Fibroblast of skin of abdomen (primary cell): ENCODE results near the gene HOXD9.

Source experiments
- DNase-seq: peaks from one replicate; pipeline ENCODE4 v3.0.0-alpha.2; 2013

Gene HOXD9

DNA sequence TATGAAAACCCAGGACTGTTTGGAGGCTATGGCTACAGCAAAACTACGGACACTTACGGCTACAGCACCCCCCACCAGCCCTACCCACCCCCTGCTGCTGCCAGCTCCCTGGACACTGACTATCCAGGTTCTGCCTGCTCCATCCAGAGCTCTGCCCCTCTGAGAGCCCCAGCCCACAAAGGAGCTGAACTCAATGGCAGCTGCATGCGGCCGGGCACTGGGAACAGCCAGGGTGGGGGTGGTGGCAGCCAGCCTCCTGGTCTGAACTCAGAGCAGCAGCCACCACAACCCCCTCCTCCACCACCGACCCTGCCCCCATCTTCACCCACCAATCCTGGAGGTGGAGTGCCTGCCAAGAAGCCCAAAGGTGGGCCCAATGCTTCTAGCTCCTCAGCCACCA is 46.7 kb downstream of the HOXD9 start:
- no peak for DNase-seq

DNA sequence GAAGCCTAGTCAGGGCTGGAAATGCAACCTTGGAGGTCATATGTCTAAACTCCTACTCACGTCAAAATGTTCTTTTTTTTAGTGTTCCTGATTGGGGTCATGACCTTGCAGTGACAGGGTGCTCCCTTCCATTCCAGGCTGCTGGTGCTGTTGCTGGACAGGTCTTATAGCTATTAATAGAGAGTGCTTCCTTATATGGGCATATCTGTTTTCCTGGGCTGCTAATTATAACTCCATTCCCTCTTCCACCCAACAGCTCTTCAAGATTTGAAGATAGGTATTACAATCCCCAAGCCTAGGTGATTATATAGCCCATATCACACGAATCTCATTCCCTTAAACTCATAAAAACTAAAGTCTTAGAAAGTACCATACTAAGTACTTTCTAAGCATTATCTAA is 47.2 kb downstream of the HOXD9 start:
- DNase-seq, result no peak

DNA sequence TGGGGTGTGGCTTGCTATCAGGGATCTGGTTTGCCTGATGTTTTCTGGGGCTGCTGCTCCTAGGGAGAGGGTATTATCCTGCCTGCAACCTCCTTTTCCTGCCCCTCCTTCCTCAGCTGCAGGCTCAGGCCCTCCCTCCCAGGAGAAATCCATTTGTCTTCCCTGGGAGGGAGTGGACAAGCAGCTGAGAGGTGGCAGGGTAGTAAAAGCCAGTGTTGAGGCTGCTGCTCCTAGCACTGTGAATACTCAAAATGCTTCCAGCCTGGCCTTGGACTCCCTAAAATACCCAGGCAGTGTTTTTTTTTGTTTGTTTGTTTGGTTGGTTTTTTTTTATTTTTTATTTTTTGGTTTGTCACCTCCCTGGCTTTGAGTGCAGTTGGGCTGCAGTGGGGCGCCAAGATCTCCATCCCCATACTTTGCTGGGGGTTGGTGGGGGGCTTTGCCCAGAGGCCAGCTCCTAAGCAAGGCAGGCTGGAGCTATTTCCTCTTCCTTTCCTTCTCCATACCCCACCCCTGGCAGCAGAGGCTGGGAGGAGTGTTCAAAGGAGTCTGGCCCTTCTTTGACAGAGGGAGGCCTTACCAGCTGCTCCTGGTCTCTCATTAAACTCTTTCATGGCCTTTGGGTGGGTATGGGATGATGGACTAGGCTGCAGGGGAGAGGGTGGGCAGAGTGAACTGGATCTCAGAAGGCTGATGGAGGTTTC is 48.2 kb downstream of the HOXD9 start:
- no peak for DNase-seq

DNA sequence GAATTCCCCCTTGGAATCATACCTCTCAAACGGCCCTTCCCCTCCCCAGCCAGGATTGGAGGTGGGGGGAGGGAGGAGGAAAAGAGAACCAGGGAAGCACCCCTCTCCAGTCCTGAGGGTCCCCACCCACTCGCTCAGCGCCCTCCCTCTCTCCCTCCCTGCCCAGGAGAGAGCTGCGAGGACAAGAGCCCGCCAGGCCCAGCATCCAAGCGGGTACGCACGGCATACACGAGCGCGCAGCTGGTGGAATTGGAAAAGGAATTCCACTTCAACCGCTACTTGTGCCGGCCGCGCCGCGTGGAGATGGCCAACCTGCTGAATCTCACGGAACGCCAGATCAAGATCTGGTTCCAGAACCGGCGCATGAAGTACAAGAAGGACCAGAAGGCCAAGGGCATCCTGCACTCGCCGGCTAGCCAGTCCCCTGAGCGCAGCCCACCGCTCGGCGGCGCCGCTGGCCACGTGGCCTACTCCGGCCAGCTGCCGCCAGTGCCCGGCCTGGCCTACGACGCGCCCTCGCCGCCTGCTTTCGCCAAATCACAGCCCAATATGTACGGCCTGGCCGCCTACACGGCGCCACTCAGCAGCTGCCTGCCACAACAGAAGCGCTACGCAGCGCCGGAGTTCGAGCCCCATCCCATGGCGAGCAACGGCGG is 49.0 kb downstream of the HOXD9 start:
- DNase-seq, result peak; percentile 8

DNA sequence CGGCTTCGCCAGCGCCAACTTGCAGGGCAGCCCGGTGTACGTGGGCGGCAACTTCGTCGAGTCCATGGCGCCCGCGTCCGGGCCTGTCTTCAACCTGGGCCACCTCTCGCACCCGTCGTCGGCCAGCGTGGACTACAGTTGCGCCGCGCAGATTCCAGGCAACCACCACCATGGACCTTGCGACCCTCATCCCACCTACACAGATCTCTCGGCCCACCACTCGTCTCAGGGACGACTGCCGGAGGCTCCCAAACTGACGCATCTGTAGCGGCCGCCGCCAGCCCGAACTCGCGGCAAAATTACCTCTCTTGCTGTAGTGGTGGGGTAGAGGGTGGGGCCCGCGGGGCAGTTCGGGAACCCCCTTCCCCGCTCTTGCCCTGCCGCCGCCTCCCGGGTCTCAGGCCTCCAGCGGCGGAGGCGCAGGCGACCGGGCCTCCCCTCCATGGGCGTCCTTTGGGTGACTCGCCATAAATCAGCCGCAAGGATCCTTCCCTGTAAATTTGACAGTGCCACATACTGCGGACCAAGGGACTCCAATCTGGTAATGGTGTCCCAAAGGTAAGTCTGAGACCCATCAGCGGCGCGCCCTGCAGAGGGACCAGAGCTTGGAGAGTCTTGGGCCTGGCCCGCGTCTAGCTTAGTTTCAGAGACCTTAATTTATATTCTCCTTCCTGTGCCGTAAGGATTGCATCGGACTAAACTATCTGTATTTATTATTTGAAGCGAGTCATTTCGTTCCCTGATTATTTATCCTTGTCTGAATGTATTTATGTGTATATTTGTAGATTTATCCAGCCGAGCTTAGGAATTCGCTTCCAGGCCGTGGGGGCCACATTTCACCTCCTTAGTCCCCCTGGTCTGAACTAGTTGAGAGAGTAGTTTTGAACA is 49.7 kb downstream of the HOXD9 start:
- DNase-seq, result no peak

DNA sequence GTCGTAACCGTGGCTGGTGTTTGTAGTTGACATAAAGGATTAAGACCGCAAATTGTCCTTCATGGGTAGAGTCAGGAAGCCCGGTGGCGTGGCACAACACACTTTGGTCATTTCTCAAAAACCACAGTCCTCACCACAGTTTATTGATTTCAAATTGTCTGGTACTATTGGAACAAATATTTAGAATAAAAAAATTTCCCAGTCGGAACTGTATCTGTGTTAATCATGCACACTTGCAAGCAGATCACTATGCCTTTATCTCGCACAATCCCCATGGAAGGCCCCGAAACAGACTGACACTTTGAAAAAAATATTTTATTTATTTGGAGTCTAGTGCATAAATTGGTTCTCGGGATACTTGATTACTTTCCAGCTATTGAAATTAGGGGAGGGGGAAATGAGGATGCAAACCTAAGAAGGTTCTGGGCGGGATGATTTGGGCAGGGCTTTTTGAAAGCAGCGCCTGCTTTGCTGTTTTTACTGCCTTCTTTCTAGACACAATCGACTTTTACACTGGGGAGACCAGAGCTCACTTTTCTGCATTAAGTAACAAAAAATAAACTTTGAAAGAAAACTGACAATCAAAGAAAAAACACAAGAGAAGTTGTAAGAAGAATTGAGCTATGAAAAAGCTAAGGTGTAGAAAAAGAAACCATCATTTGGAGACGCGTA is 50.5 kb downstream of the HOXD9 start:
- DNase-seq, result no peak

DNA sequence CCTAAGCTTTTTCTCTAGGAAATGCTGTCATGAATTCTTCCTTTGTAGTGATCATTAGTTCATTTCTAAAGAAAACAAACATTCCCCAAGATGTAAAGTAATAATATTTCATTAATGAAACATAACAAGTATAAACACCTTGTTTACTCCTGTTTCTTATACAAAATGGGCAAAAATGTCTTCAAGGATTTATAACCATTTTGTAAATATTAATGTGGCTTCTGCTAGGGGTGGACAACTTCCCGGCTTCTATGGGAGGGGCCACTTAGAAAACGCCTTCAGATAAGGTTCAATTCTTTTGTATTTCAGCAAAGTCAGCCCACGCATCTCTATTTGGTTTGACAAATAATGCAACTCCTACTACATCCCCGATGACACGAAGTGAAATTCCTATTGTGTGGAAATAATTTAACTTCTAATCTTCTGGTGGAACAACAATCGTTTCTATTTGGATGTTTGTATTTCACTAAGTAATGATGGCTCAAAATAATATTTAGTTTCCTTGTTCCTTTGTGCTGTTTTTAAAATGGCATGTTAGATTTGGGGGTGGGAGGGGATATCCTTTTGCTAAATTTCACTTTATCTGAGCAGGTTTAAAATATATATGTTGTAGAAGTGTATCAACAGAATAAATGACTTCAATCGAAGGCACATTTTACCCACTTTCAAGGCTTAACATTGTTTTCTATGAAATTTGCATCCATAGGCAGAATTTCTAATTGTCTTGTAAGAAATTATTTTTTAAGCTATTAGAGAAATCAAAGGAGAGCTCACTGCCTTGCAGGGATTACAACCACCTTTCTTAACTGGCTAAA is 51.3 kb downstream of the HOXD9 start:
- DNase-seq, result no peak

DNA sequence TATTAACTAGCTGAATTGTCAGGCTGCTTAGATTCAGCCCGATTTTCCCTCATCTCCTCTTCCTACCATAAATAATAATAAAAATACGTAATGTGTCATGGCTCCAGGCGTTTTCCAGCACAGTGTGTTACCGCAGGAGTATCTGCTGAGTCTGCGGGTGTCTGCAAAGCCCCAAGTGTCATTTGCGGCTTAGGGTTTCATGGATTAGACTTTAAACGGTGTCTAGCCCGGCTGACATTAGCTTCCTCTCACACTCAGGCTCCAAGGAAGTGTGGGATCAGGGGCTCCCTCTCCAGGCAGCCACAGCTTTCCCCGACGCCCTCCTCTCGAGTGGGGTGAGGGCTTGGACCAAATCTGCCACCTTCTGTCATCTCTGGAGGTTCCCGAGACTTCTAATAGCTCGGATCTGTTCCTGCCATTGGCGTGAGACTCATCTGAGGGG is 51.9 kb downstream of the HOXD9 start:
- DNase-seq, result peak; percentile 45
